Common myeloid progenitor, CD34-positive (primary cell): ENCODE results near the gene BATF.
A peak's percentile ranks its signal among the peaks of the same experiment; 100 is the strongest.

Experiments
- CTCF ChIA-PET: fragments of 350-600 bp; sonication (Branson Sonifier 250); formaldehyde crosslinking; loops from one replicate; lab custom pipeline; 2021; ENCODE audit warnings: antibody characterized with exemption; lab: Charles Lee
- POLR2A ChIA-PET: fragments of 350-600 bp; sonication (Branson Sonifier 250); formaldehyde crosslinking; loops from one replicate; lab custom pipeline; 2021; ENCODE audit warnings: antibody characterized with exemption; lab: Charles Lee
- DNase-seq, 3 donors: peaks; one replicate each; pipeline versions ENCODE4 v3.0.0 to v3.0.0-alpha.2; 2013
- H3K27ac ChIP-seq, 2 experiments: 1 replicate in 1 of 2; 2 replicates in 1 of 2; pipeline ENCODE4 v1.7.0; 2013; ENCODE audit warnings: inconsistent platforms in 2 of 2, low read length in 2 of 2, mild to moderate bottlenecking in 2 of 2, low read depth in 1 of 2, moderate library complexity in 1 of 2; ENCODE audit not compliant: severe bottlenecking in 2 of 2, insufficient read depth in 1 of 2, poor library complexity in 1 of 2
- H3K27me3 ChIP-seq, 5 experiments: replicated peaks in 2 of 5; 1 replicate in 3 of 5; 2 replicates in 2 of 5; pipeline versions ENCODE4 v1.6.1 to v1.7.0; 2013; ENCODE audit warnings: low read length in 4 of 5, mild to moderate bottlenecking in 2 of 5, moderate library complexity in 2 of 5, inconsistent platforms in 1 of 5; ENCODE audit not compliant: insufficient read depth in 5 of 5, control insufficient read depth in 4 of 5
- H3K36me3 ChIP-seq, 4 experiments: 1 replicate in 2 of 4; 2 replicates in 2 of 4; pipeline versions ENCODE4 v1.6.1 to v1.7.0; 2013; ENCODE audit warnings: low read length in 3 of 4, control low read depth in 1 of 4, mild to moderate bottlenecking in 1 of 4; ENCODE audit not compliant: control insufficient read depth in 4 of 4, insufficient read depth in 4 of 4
- H3K4me1 ChIP-seq, 4 experiments: 1 replicate in 3 of 4; 2 replicates in 1 of 4; pipeline versions ENCODE4 v1.6.1 to v1.7.1; 2013; ENCODE audit warnings: low read length in 3 of 4, mild to moderate bottlenecking in 3 of 4, control low read depth in 1 of 4, inconsistent platforms in 1 of 4, moderate library complexity in 1 of 4; ENCODE audit not compliant: control insufficient read depth in 4 of 4, insufficient read depth in 4 of 4; ENCODE audit errors: control extremely low read depth in 1 of 4
- H3K4me3 ChIP-seq, 7 experiments: 1 replicate in 4 of 7; 2 replicates in 3 of 7; pipeline versions ENCODE4 v1.5.1 to v1.7.0; 2013; ENCODE audit warnings: mild to moderate bottlenecking in 7 of 7, low read length in 6 of 7, moderate library complexity in 6 of 7, inconsistent platforms in 2 of 7, low read depth in 2 of 7, control low read depth in 1 of 7; ENCODE audit not compliant: insufficient read depth in 4 of 7, control insufficient read depth in 1 of 7; ENCODE audit errors: extremely low read depth in 1 of 7
- H3K9me3 ChIP-seq, 5 experiments: 1 replicate in 4 of 5; 2 replicates in 1 of 5; pipeline versions ENCODE4 v1.6.1 to v1.7.1; 2013; ENCODE audit warnings: low read length in 4 of 5, mild to moderate bottlenecking in 2 of 5, inconsistent platforms in 1 of 5, low read depth in 1 of 5, moderate library complexity in 1 of 5; ENCODE audit not compliant: control insufficient read depth in 4 of 5, insufficient read depth in 2 of 5; ENCODE audit errors: control extremely low read depth in 1 of 5
- WGBS: methylation state at CpG from one replicate; pipeline ENCODE4 v1.1.5; 2013; ENCODE audit not compliant: insufficient coverage; 5-methylcytosine and 5-hydroxymethylcytosine counted together

The BATF gene

GRCh38 chr14:75520852-75521251 lies 1.4 kb upstream of the BATF start:
- no peak overlapping the region for H3K4me3 ChIP-seq

GRCh38 chr14:75521415-75522199 lies 662 bp upstream of the BATF start:
- peaks cover 17 to 37% (median 35%) of the 10 kb centered on the region in 4 experiments for H3K4me1 ChIP-seq
- DNase-seq, result peak in 1 of 3 donors; percentile 14
- WGBS, result 74% methylated on average over 10 of the region's 11 CpGs
- ChIA-PET CTCF (interaction anchor here (1.1 to 1.5 kb wide), 5 partner anchors 19 to 216 kb away, joined by 3 to 9 read pairs (median 3); no protein-coding TSS in a partner anchor), POLR2A (no interaction called here)
- peak overlapping the region in 6 of 7 experiments; percentile 82 to 91 (median 86) for H3K4me3 ChIP-seq
- no peaks in the 10 kb centered on the region for H3K9me3 ChIP-seq
- H3K36me3 ChIP-seq, result peaks cover 0 to 24% (median 8%) of the 10 kb centered on the region in 4 experiments
- H3K27ac ChIP-seq, result peak overlapping the region; percentile 55 to 83
- H3K27me3 ChIP-seq, result no peaks in the 10 kb centered on the region

More at GRCh38 chr14:75520852-75521251, 1.4 kb upstream of the BATF start:
- POLR2A ChIA-PET, result no interaction called here
- CTCF ChIA-PET, result interaction anchor here (1.2 to 1.5 kb wide), 3 partner anchors 18 to 126 kb away, joined by 3 to 8 read pairs (median 3); no protein-coding TSS in a partner anchor
- no peak for DNase-seq
- peaks cover 0 to 17% (median 4%) of the 10 kb centered on the region in 4 experiments for H3K36me3 ChIP-seq
- H3K27me3 ChIP-seq, result no peaks in the 10 kb centered on the region
- H3K9me3 ChIP-seq, result no peaks in the 10 kb centered on the region
- H3K27ac ChIP-seq, result no peak overlapping the region
- peaks cover 20 to 42% (median 38%) of the 10 kb centered on the region in 4 experiments for H3K4me1 ChIP-seq
- WGBS, result 97% methylated on average over 3 of the region's 3 CpGs

DNA sequence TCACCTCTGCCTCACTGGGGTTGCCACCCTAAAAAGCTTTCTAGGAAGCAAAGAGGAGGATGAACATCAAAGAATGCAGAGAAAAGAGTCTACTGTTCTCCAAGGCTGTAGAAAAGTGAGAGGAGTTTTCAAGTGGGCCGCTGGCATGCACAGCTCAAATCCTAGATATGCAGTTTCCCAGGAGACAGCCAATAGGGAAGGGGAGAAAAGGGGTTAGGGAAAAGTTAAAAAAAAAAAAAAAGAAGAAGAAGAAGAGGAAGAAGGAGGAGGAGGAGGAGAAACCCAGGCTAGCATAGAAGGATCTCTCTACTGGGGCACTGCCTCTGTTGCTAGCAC lies 682 bp downstream of the BATF start:
- Histone ChIP-seq H3K4me1 (peaks cover 17 to 37% (median 35%) of the 10 kb centered on the region in 4 experiments), H3K4me3 (peak overlapping the region; percentile 82 to 91 (median 84)), H3K9me3 (no peaks in the 10 kb centered on the region), H3K27me3 (no peaks in the 10 kb centered on the region), H3K27ac (peak overlapping the region; percentile 48 to 83), H3K36me3 (peaks cover 4 to 38% (median 16%) of the 10 kb centered on the region in 4 experiments)
- POLR2A ChIA-PET, result no interaction called here
- 22% methylated on average over 1 of the region's 1 CpG for WGBS
- CTCF ChIA-PET, result interaction anchor here (0.8 to 2.2 kb wide), 10 partner anchors 9 to 218 kb away, joined by 3 to 9 read pairs (median 3); no protein-coding TSS in a partner anchor
- DNase-seq, result no peak

GRCh38 chr14:75523771-75524171 lies 1.5 kb downstream of the BATF start:
- Histone ChIP-seq H3K4me1 (peaks cover 17 to 37% (median 35%) of the 10 kb centered on the region in 4 experiments), H3K27me3 (no peaks in the 10 kb centered on the region), H3K36me3 (peaks cover 4 to 44% (median 20%) of the 10 kb centered on the region in 4 experiments), H3K27ac (no peak overlapping the region), H3K9me3 (no peaks in the 10 kb centered on the region), H3K4me3 (peak overlapping the region in 5 of 7 experiments; percentile 82 to 91 (median 84))
- WGBS, result 100% methylated on average over 3 of the region's 3 CpGs
- peak in 2 of 3 donors; percentile 13 to 25 for DNase-seq
- CTCF ChIA-PET, result interaction anchor here (0.6 to 2.2 kb wide), 6 partner anchors 9 to 133 kb away, joined by 3 to 6 read pairs (median 4); no protein-coding TSS in a partner anchor
- POLR2A ChIA-PET, result interaction anchor here (0.8 kb wide), 1 partner anchor 11 kb away, joined by 4 read pairs; no protein-coding TSS in a partner anchor

GRCh38 chr14:75525969-75526368 lies 3.7 kb downstream of the BATF start:
- Histone ChIP-seq H3K36me3 (peaks cover 4 to 50% (median 23%) of the 10 kb centered on the region in 4 experiments), H3K27ac (no peak overlapping the region), H3K4me3 (no peak overlapping the region), H3K27me3 (no peaks in the 10 kb centered on the region), H3K9me3 (no peaks in the 10 kb centered on the region), H3K4me1 (peaks cover 17 to 36% (median 34%) of the 10 kb centered on the region in 4 experiments)
- ChIA-PET POLR2A (no interaction called here), CTCF (interaction anchor here (0.6 to 1.9 kb wide), 5 partner anchors 10 to 387 kb away, joined by 3 to 4 read pairs (median 3); no protein-coding TSS in a partner anchor)
- no peak for DNase-seq
- 100% methylated on average over 1 of the region's 1 CpG for WGBS

DNA sequence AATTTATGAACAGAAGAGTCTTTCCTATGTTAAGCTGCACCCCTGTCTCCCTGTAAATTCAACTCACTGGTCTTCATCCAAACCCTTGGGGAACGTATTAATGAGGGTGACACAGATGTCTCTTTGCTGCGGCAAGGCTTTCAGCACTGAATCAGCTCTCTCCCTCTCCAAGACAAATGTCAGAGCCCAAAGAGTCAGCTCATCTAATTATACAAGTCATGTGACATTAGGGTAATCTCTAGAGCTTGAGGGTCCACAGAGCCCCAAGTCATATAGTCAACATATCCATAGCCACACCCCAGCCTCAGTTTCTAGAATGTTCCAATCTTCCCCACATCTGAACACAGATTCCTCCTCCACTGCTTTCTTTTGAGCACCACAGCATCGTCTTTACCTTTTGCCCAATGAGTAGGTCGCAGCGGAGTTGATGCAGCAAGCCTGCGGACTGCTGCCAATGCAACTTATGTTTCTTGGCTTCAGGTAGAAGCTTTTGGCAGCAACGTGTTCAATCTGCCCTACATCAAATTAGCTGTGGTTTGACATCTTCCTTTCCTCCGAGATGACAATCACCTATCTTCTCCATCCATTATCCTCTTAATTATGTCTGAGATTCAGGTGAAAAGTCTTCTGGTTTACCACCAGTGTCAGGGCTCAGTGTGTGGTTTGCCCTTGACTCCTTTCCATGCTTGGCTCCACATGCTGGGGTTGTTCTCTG lies 5.3 kb downstream of the BATF start:
- H3K27ac ChIP-seq, result no peak overlapping the region
- H3K4me3 ChIP-seq, result no peak overlapping the region
- WGBS, result 92% methylated on average over 6 of the region's 8 CpGs
- ChIA-PET POLR2A (no interaction called here), CTCF (interaction anchor here (1.3 to 1.9 kb wide), 4 partner anchors 9 to 39 kb away, joined by 3 to 4 read pairs (median 4); no protein-coding TSS in a partner anchor)
- H3K36me3 ChIP-seq, result peaks cover 4 to 62% (median 28%) of the 10 kb centered on the region in 4 experiments
- no peaks in the 10 kb centered on the region for H3K27me3 ChIP-seq
- no peaks in the 10 kb centered on the region for H3K9me3 ChIP-seq
- H3K4me1 ChIP-seq, result peaks cover 10 to 23% (median 22%) of the 10 kb centered on the region in 4 experiments
- DNase-seq, result no peak
